GM10847 (cell line): ENCODE data around the gene CMSS1.

ENCODE experiments used
- POLR2A ChIP-seq: IDR thresholded peaks from 2 replicates; pipeline ENCODE4 v1.6.1; 2011; ENCODE audit not compliant: insufficient read length; ENCODE audit errors: extremely low read depth

The CMSS1 gene

GRCh38 chr3:100005665-100006393 lies 188.2 kb downstream of the CMSS1 start:
- TF ChIP-seq POLR2A = no peak

- no peak for TF ChIP-seq POLR2A
Measured at GRCh38 chr3:100006570-100007271, 189.1 kb downstream of the CMSS1 start.

GRCh38 chr3:100007313-100007712 lies 189.7 kb downstream of the CMSS1 start:
- no peak for TF ChIP-seq POLR2A

GRCh38 chr3:100008081-100008698 lies 190.5 kb downstream of the CMSS1 start:
- no peak for TF ChIP-seq POLR2A

GRCh38 chr3:100009276-100010086 lies 191.8 kb downstream of the CMSS1 start:
- TF ChIP-seq POLR2A = no peak

GRCh38 chr3:100010087-100010417 lies 192.4 kb downstream of the CMSS1 start:
- no peak for TF ChIP-seq POLR2A

- TF ChIP-seq POLR2A = no peak
Measured at GRCh38 chr3:100018806-100019205, 201.1 kb downstream of the CMSS1 start.

GRCh38 chr3:100019719-100020118 lies 202.1 kb downstream of the CMSS1 start:
- TF ChIP-seq POLR2A = no peak

GRCh38 chr3:100020876-100021644 lies 203.4 kb downstream of the CMSS1 start:
- TF ChIP-seq POLR2A = no peak

- TF ChIP-seq POLR2A = no peak
Measured at GRCh38 chr3:100022506-100022905, 204.8 kb downstream of the CMSS1 start.

GRCh38 chr3:100023150-100023549 lies 205.5 kb downstream of the CMSS1 start:
- no peak for TF ChIP-seq POLR2A

GRCh38 chr3:100023595-100023994 lies 205.9 kb downstream of the CMSS1 start:
- no peak for TF ChIP-seq POLR2A

- TF ChIP-seq POLR2A = no peak
Measured at GRCh38 chr3:100024520-100025303, 207.1 kb downstream of the CMSS1 start.

GRCh38 chr3:100027321-100027720 lies 209.7 kb downstream of the CMSS1 start:
- TF ChIP-seq POLR2A = no peak

- no peak for TF ChIP-seq POLR2A
Measured at GRCh38 chr3:100029052-100029451, 211.4 kb downstream of the CMSS1 start.

GRCh38 chr3:100029689-100030088 lies 212.0 kb downstream of the CMSS1 start:
- TF ChIP-seq POLR2A = no peak
